ENCODE data around the gene SMG1. TPM values are rescaled to one million over a fixed set of nuclear protein-coding genes. Genes with fewer than 3 reads are reported as not detected.

Gene SMG1
- total and polyA plus RNA-seq, 4 donors = 5.3 to 70.8 (median 22.3) TPM

DNA sequence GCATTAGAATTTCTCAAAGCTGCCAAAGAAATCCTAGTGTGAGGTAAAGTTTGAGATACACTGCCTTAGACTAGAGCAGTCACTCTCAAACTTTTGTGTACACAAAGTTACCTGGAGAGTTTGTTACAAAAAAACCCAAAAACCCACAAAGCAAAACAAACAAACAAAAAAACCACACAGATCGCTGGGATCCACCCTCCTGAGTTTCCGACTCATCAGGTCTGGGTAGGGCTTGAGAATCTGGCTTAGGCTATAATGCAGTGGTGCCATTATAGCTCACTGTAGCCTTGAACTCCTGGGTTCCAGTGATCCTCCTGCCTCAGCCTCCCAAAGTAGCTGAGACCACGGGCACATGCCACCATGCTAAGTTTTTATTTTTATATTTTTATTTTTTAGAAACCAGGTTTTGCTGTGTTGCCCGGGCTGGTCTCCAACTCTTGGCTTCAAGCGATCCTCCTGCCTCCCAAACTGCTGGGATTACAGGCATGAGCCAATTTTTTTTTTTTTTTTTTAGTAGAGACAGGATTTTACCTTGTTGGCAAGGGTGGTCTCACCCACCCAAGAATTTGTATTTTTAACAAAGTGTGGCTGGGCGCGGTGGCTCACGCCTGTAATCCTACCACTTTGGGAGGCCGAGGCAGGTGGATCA, 22.3 kb upstream of the SMG1 start:
- 93% methylated on average over 9 of the region's 9 CpGs for WGBS
- H3K36me3 ChIP-seq (ENCODE audit: control insufficient read depth in 4 of 4, insufficient read depth in 3 of 4, low read depth in 1 of 4, low read length in 3 of 4) = no peaks in the 10 kb centered on the region
- no peak for TF ChIP-seq RAD21 (IDR thresholded peaks at IDR 0.05)
- TF ChIP-seq, protein P1, sequence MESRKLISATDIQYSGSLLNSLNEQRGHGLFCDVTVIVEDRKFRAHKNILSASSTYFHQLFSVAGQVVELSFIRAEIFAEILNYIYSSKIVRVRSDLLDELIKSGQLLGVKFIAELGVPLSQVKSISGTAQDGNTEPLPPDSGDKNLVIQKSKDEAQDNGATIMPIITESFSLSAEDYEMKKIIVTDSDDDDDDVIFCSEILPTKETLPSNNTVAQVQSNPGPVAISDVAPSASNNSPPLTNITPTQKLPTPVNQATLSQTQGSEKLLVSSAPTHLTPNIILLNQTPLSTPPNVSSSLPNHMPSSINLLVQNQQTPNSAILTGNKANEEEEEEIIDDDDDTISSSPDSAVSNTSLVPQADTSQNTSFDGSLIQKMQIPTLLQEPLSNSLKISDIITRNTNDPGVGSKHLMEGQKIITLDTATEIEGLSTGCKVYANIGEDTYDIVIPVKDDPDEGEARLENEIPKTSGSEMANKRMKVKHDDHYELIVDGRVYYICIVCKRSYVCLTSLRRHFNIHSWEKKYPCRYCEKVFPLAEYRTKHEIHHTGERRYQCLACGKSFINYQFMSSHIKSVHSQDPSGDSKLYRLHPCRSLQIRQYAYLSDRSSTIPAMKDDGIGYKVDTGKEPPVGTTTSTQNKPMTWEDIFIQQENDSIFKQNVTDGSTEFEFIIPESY (IDR thresholded peaks at IDR 0.05) = no peak
- TF ChIP-seq FOXA1 (IDR thresholded peaks at IDR 0.05) = no peak
- TF ChIP-seq, protein P2, sequence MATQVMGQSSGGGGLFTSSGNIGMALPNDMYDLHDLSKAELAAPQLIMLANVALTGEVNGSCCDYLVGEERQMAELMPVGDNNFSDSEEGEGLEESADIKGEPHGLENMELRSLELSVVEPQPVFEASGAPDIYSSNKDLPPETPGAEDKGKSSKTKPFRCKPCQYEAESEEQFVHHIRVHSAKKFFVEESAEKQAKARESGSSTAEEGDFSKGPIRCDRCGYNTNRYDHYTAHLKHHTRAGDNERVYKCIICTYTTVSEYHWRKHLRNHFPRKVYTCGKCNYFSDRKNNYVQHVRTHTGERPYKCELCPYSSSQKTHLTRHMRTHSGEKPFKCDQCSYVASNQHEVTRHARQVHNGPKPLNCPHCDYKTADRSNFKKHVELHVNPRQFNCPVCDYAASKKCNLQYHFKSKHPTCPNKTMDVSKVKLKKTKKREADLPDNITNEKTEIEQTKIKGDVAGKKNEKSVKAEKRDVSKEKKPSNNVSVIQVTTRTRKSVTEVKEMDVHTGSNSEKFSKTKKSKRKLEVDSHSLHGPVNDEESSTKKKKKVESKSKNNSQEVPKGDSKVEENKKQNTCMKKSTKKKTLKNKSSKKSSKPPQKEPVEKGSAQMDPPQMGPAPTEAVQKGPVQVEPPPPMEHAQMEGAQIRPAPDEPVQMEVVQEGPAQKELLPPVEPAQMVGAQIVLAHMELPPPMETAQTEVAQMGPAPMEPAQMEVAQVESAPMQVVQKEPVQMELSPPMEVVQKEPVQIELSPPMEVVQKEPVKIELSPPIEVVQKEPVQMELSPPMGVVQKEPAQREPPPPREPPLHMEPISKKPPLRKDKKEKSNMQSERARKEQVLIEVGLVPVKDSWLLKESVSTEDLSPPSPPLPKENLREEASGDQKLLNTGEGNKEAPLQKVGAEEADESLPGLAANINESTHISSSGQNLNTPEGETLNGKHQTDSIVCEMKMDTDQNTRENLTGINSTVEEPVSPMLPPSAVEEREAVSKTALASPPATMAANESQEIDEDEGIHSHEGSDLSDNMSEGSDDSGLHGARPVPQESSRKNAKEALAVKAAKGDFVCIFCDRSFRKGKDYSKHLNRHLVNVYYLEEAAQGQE (IDR thresholded peaks at IDR 0.05) = no peak
- TF ChIP-seq JUND (IDR thresholded peaks at IDR 0.05) = no peak
- no peak for TF ChIP-seq FOXA2 (IDR thresholded peaks at IDR 0.05)
- peaks cover 0 to 3% (median 0%) of the 10 kb centered on the region in 4 donors for H3K4me1 ChIP-seq (ENCODE audit: control insufficient read depth in 4 of 4, insufficient read depth in 4 of 4, low read length in 3 of 4)
- no peak overlapping the region for H3K27ac ChIP-seq (ENCODE audit: low read depth in 1 of 2, low read length in 2 of 2)
- H3K27me3 ChIP-seq (ENCODE audit: control insufficient read depth in 4 of 4, insufficient read depth in 4 of 4, low read length in 3 of 4) = no peaks in the 10 kb centered on the region
- H3K9me3 ChIP-seq (ENCODE audit: control insufficient read depth in 4 of 4, low read length in 3 of 4) = no peaks in the 10 kb centered on the region
- no peak overlapping the region for H3K4me3 ChIP-seq (ENCODE audit: low read depth in 1 of 3, low read length in 3 of 3)
- H3K9ac ChIP-seq (ENCODE audit: low read depth in 1 of 2, low read length in 2 of 2) = no peak overlapping the region
- DNase-seq (ENCODE audit: low spot score) = no peak

DNA sequence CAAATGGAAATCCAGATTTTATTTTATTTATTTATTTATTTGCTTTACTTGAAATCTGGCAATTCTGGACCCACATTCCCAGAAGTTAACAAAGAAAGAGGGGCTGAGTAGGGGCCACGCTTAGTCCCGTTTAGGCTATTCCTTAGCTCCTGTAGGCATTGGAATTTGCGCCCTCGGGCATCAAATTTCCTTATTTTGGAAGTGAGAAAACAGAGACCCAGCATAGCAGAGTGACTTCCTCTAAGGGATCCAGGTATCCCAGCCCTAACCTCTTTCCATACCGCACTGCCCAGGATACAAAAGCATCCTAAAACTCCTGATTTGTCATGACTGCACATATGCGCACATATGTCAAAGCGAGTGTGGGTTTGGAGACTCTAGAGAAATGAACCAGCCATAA, 19.0 kb upstream of the SMG1 start:
- no peak for TF ChIP-seq FOXA2 (IDR thresholded peaks at IDR 0.05)
- TF ChIP-seq, protein P3, sequence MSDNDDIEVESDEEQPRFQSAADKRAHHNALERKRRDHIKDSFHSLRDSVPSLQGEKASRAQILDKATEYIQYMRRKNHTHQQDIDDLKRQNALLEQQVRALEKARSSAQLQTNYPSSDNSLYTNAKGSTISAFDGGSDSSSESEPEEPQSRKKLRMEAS (IDR thresholded peaks at IDR 0.05) = no peak
- TF ChIP-seq TAF1 (conservative IDR thresholded peaks at IDR 0.05) = no peak
- no peak overlapping the region for H3K27ac ChIP-seq (ENCODE audit: low read depth in 1 of 2, low read length in 2 of 2)
- H3K9ac ChIP-seq (ENCODE audit: low read depth in 1 of 2, low read length in 2 of 2) = no peak overlapping the region
- no peaks in the 10 kb centered on the region for H3K36me3 ChIP-seq (ENCODE audit: control insufficient read depth in 4 of 4, insufficient read depth in 3 of 4, low read depth in 1 of 4, low read length in 3 of 4)
- WGBS = 92% methylated on average over 7 of the region's 7 CpGs
- H3K9me3 ChIP-seq (ENCODE audit: control insufficient read depth in 4 of 4, low read length in 3 of 4) = no peaks in the 10 kb centered on the region
- DNase-seq (ENCODE audit: low spot score) = no peak
- H3K4me3 ChIP-seq (ENCODE audit: low read depth in 1 of 3, low read length in 3 of 3) = no peak overlapping the region
- H3K27me3 ChIP-seq (ENCODE audit: control insufficient read depth in 4 of 4, insufficient read depth in 4 of 4, low read length in 3 of 4) = no peaks in the 10 kb centered on the region
- peaks cover 0 to 3% (median 0%) of the 10 kb centered on the region in 4 donors for H3K4me1 ChIP-seq (ENCODE audit: control insufficient read depth in 4 of 4, insufficient read depth in 4 of 4, low read length in 3 of 4)

GRCh38 chr16:18943414-18943813, 17.2 kb upstream of the SMG1 start:
- Histone ChIP-seq H3K4me1 (ENCODE audit: control insufficient read depth in 4 of 4, insufficient read depth in 4 of 4, low read length in 3 of 4) (peaks cover 0 to 3% (median 0%) of the 10 kb centered on the region in 4 donors), H3K27ac (ENCODE audit: low read depth in 1 of 2, low read length in 2 of 2) (no peak overlapping the region), H3K9ac (ENCODE audit: low read depth in 1 of 2, low read length in 2 of 2) (no peak overlapping the region), H3K27me3 (ENCODE audit: control insufficient read depth in 4 of 4, insufficient read depth in 4 of 4, low read length in 3 of 4) (no peaks in the 10 kb centered on the region), H3K9me3 (ENCODE audit: control insufficient read depth in 4 of 4, low read length in 3 of 4) (no peaks in the 10 kb centered on the region), H3K4me3 (ENCODE audit: low read depth in 1 of 3, low read length in 3 of 3) (no peak overlapping the region), H3K36me3 (ENCODE audit: control insufficient read depth in 4 of 4, insufficient read depth in 3 of 4, low read depth in 1 of 4, low read length in 3 of 4) (no peaks in the 10 kb centered on the region)
- no peak for DNase-seq (ENCODE audit: low spot score)
- WGBS = 89% methylated on average over 7 of the region's 7 CpGs
- TF ChIP-seq FOXA1 (IDR thresholded peaks at IDR 0.05) (no peak), FOXA2 (IDR thresholded peaks at IDR 0.05) (no peak), EGR1 (IDR thresholded peaks at IDR 0.05; ENCODE audit: low read depth in 2 of 2) (no peak), YY1 (IDR thresholded peaks at IDR 0.05) (no peak), RXRA (IDR thresholded peaks at IDR 0.05) (no peak), GABPA (IDR thresholded peaks at IDR 0.05 in 1 of 2, conservative IDR thresholded peaks at IDR 0.05 in 1 of 2) (no peak), JUND (IDR thresholded peaks at IDR 0.05) (no peak)
- TF ChIP-seq, protein P2 (IDR thresholded peaks at IDR 0.05) = no peak
- TF ChIP-seq, protein P3 (IDR thresholded peaks at IDR 0.05) = no peak
- TF ChIP-seq, protein P1 (IDR thresholded peaks at IDR 0.05) = no peak
